ENCODE measurements around the gene YBEY. TPM values are rescaled to one million over a fixed set of nuclear protein-coding genes. Genes with fewer than 3 reads are reported as not detected.

YBEY gene
- polyA plus RNA-seq, 1 donor (not counting 4 experiments of a cell fraction or from before 2014, with no cell fraction given) = 23.5 TPM

DNA sequence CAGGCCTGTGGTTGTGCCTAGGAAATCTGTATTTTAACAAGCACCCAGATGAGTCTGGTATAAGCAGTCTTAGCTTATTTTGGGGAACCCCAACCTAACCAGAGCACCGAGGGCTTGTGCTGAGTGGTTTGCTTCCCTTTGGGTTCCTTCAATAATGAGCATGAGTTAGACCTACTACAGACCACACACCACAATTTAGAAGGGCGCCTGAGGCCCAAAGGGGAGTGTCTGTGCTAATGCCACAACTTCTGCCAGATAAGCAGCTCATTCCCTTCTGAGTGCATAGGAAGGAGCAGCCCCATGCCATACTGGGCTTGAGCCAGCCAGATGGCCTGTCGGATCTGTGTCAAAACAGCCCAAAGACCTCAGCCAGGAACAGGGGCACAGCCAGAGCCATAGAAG is 42.2 kb upstream of the YBEY start:
- Histone ChIP-seq H2AFZ (ENCODE audit: control insufficient read depth, low read length) (no peak overlapping the region), H3K4me1 (ENCODE audit: control insufficient read depth, extremely low read depth, insufficient read depth, low read length) (no peaks in the 10 kb centered on the region), H3K79me2 (ENCODE audit: control insufficient read depth, insufficient read depth, low read length) (no peaks in the 10 kb centered on the region), H3K9ac (ENCODE audit: control insufficient read depth, extremely low read depth, insufficient read depth, low read length) (no peak overlapping the region), H3K27me3 (ENCODE audit: control insufficient read depth, extremely low read depth, insufficient read depth, low read length) (no peaks in the 10 kb centered on the region), H3K9me1 (ENCODE audit: control insufficient read depth, extremely low read depth, insufficient read depth, low read length) (no peaks in the 10 kb centered on the region), H3K27ac (ENCODE audit: control insufficient read depth, insufficient read depth, low read length) (no peak overlapping the region), H4K20me1 (ENCODE audit: control insufficient read depth, extremely low read depth, insufficient read depth, low read length) (no peaks in the 10 kb centered on the region), H3K4me2 (ENCODE audit: control insufficient read depth, extremely low read depth, insufficient read depth, low read depth, low read length) (no peak overlapping the region), H3K9me3 (ENCODE audit: control insufficient read depth, low read depth, low read length) (no peaks in the 10 kb centered on the region), H3K36me3 (ENCODE audit: control insufficient read depth in 2 of 2, extremely low read depth in 1 of 2, insufficient read depth in 2 of 2, low read length in 2 of 2) (peaks cover 35 to 45% of the 10 kb centered on the region in 2 experiments), H3K4me3 (ENCODE audit: control insufficient read depth in 2 of 3, extremely low read depth in 1 of 3, insufficient read depth in 2 of 3, low read depth in 1 of 3, low read length in 3 of 3) (no peak overlapping the region)
- no peak for FAIRE-seq
- TF ChIP-seq, protein P1, sequence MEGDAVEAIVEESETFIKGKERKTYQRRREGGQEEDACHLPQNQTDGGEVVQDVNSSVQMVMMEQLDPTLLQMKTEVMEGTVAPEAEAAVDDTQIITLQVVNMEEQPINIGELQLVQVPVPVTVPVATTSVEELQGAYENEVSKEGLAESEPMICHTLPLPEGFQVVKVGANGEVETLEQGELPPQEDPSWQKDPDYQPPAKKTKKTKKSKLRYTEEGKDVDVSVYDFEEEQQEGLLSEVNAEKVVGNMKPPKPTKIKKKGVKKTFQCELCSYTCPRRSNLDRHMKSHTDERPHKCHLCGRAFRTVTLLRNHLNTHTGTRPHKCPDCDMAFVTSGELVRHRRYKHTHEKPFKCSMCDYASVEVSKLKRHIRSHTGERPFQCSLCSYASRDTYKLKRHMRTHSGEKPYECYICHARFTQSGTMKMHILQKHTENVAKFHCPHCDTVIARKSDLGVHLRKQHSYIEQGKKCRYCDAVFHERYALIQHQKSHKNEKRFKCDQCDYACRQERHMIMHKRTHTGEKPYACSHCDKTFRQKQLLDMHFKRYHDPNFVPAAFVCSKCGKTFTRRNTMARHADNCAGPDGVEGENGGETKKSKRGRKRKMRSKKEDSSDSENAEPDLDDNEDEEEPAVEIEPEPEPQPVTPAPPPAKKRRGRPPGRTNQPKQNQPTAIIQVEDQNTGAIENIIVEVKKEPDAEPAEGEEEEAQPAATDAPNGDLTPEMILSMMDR (optimal IDR thresholded peaks at IDR 0.05 in 1 of 3, IDR thresholded peaks at IDR 0.05 in 1 of 3, conservative IDR thresholded peaks at IDR 0.05 in 1 of 3; ENCODE audit: extremely low read depth in 1 of 3, insufficient read depth in 2 of 3, low read length in 3 of 3) = no peak
- TF ChIP-seq EZH2 (IDR thresholded peaks at IDR 0.05; ENCODE audit: low read length) = no peak
- dilution Hi-C loops (cut with MboI; ENCODE audit: extremely low pct_ligation_motif_present, low sequenced_read_pairs) = no loop called here
- no peak for DNase-seq (ENCODE audit: low read depth, low spot score)

DNA sequence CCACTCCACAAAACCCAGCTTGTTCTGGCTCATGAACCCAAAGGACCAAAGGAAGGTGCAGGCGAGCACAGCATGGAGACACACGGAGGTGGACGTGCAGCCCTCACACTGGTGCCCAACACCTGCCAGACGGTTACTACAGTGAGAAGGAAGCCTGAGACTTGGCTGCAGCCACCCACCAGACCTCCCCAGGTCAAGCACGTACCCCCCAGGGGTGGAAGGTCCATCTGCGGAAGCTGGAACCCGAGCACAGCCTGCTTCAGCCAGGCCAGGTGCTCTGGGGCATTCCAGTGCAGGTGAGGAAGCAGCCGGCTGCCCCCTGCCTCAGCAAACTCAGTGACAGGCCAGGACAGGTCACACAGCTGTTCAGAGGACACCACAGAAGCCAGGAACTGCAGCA is 41.5 kb upstream of the YBEY start:
- H3K9me3 ChIP-seq (ENCODE audit: control insufficient read depth, low read depth, low read length) = no peaks in the 10 kb centered on the region
- no peak for TF ChIP-seq EZH2 (IDR thresholded peaks at IDR 0.05; ENCODE audit: low read length)
- no peaks in the 10 kb centered on the region for H3K27me3 ChIP-seq (ENCODE audit: control insufficient read depth, extremely low read depth, insufficient read depth, low read length)
- no peaks in the 10 kb centered on the region for H3K79me2 ChIP-seq (ENCODE audit: control insufficient read depth, insufficient read depth, low read length)
- no peaks in the 10 kb centered on the region for H3K4me1 ChIP-seq (ENCODE audit: control insufficient read depth, extremely low read depth, insufficient read depth, low read length)
- DNase-seq (ENCODE audit: low read depth, low spot score) = no peak
- FAIRE-seq = no peak
- no peak overlapping the region for H2AFZ ChIP-seq (ENCODE audit: control insufficient read depth, low read length)
- no peak overlapping the region for H3K9ac ChIP-seq (ENCODE audit: control insufficient read depth, extremely low read depth, insufficient read depth, low read length)
- H3K36me3 ChIP-seq (ENCODE audit: control insufficient read depth in 2 of 2, extremely low read depth in 1 of 2, insufficient read depth in 2 of 2, low read length in 2 of 2) = peaks cover 34 to 40% of the 10 kb centered on the region in 2 experiments
- dilution Hi-C loops (cut with MboI; ENCODE audit: extremely low pct_ligation_motif_present, low sequenced_read_pairs) = no loop called here
- no peak overlapping the region for H3K4me3 ChIP-seq (ENCODE audit: control insufficient read depth in 2 of 3, extremely low read depth in 1 of 3, insufficient read depth in 2 of 3, low read depth in 1 of 3, low read length in 3 of 3)
- no peaks in the 10 kb centered on the region for H3K9me1 ChIP-seq (ENCODE audit: control insufficient read depth, extremely low read depth, insufficient read depth, low read length)
- no peak overlapping the region for H3K4me2 ChIP-seq (ENCODE audit: control insufficient read depth, extremely low read depth, insufficient read depth, low read depth, low read length)
- H4K20me1 ChIP-seq (ENCODE audit: control insufficient read depth, extremely low read depth, insufficient read depth, low read length) = no peaks in the 10 kb centered on the region
- no peak overlapping the region for H3K27ac ChIP-seq (ENCODE audit: control insufficient read depth, insufficient read depth, low read length)

DNA sequence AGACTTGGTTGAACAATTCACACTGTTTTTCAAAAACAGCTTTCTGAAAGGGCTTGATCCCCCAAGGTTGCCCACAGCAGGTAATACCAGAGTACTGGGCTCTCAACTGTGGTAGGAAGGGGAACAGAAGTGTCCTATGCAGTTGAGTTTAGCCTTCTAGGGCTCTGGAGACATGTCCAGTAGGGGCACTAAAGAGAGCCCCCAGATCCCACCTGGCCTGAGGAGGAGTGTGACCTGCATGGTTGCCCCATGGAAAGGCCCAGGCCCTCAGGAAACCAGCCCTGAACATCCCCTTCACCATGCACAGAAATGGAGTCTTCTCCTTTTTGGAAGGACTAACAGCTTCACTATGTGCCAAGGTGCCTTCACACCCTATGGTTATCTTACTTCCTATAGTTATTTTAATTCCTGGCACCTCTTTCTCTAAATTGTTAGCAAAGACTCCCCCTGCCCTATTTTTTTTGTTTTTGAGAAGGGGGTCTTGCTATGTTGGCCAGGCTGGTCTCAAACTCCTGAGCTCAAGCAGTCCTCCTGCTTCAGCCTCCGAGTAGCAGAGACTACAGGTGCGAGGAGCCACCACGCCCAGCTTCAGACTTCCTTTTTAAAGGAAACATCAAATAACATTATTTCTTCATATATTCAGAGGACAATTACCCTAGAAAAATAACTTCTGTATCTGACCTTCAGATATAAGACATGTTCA is 40.8 kb upstream of the YBEY start:
- H3K4me2 ChIP-seq (ENCODE audit: control insufficient read depth, extremely low read depth, insufficient read depth, low read depth, low read length) = no peak overlapping the region
- H3K36me3 ChIP-seq (ENCODE audit: control insufficient read depth in 2 of 2, extremely low read depth in 1 of 2, insufficient read depth in 2 of 2, low read length in 2 of 2) = peaks cover 34 to 44% of the 10 kb centered on the region in 2 experiments
- no peak overlapping the region for H3K4me3 ChIP-seq (ENCODE audit: control insufficient read depth in 2 of 3, extremely low read depth in 1 of 3, insufficient read depth in 2 of 3, low read depth in 1 of 3, low read length in 3 of 3)
- no peak for DNase-seq (ENCODE audit: low read depth, low spot score)
- no peaks in the 10 kb centered on the region for H3K9me3 ChIP-seq (ENCODE audit: control insufficient read depth, low read depth, low read length)
- no peak for FAIRE-seq
- H3K4me1 ChIP-seq (ENCODE audit: control insufficient read depth, extremely low read depth, insufficient read depth, low read length) = no peaks in the 10 kb centered on the region
- H2AFZ ChIP-seq (ENCODE audit: control insufficient read depth, low read length) = no peak overlapping the region
- H3K27me3 ChIP-seq (ENCODE audit: control insufficient read depth, extremely low read depth, insufficient read depth, low read length) = no peaks in the 10 kb centered on the region
- H3K9me1 ChIP-seq (ENCODE audit: control insufficient read depth, extremely low read depth, insufficient read depth, low read length) = no peaks in the 10 kb centered on the region
- TF ChIP-seq, protein P1 (optimal IDR thresholded peaks at IDR 0.05 in 1 of 3, IDR thresholded peaks at IDR 0.05 in 1 of 3, conservative IDR thresholded peaks at IDR 0.05 in 1 of 3; ENCODE audit: extremely low read depth in 1 of 3, insufficient read depth in 2 of 3, low read length in 3 of 3) = no peak
- TF ChIP-seq EZH2 (IDR thresholded peaks at IDR 0.05; ENCODE audit: low read length) = no peak
- no peak overlapping the region for H3K27ac ChIP-seq (ENCODE audit: control insufficient read depth, insufficient read depth, low read length)
- no peaks in the 10 kb centered on the region for H3K79me2 ChIP-seq (ENCODE audit: control insufficient read depth, insufficient read depth, low read length)
- no peaks in the 10 kb centered on the region for H4K20me1 ChIP-seq (ENCODE audit: control insufficient read depth, extremely low read depth, insufficient read depth, low read length)
- dilution Hi-C loops (cut with MboI; ENCODE audit: extremely low pct_ligation_motif_present, low sequenced_read_pairs) = no loop called here
- H3K9ac ChIP-seq (ENCODE audit: control insufficient read depth, extremely low read depth, insufficient read depth, low read length) = no peak overlapping the region
